Measurements from ENCODE around the gene TUBB2B. TPM values are rescaled to one million over a fixed set of nuclear protein-coding genes. Genes with fewer than 3 reads are reported as not detected.
"Not testable (repeated sequence)": the region's sequence is repeated elsewhere in the genome, so short reads cannot be mapped to it uniquely, and the experiment has no call there.

TUBB2B gene
- total and polyA plus RNA-seq, 2 donors (not counting 1 experiment from before 2014, with no cell fraction given) = 14.7 TPM; not detected in 1

DNA sequence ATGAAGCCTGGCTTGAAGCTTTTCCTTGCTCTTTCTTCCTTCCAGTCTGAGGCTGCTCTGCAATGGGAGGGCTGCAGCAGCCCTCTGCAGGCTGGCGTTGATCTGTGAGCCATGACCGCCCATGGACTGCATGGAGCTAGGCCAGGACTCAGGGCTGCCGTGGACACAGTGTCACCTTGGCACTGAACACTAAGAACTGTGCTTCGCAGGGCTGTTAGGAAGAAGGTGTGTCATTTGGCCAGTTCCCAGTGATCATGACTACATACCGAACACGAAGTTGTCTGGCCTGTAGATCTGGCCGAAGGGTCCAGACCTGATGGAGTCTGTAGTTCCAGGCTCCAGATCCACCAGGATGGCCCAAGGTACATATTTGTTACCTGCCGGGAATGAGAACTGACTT, 48.8 kb downstream of the TUBB2B start:
- H3K79me2 ChIP-seq (ENCODE audit: control insufficient read depth, insufficient read depth, low read length); H3K4me3 ChIP-seq (ENCODE audit: control extremely low read depth in 1 of 5, extremely low read depth in 1 of 5, insufficient read depth in 1 of 5, low read depth in 2 of 5, low read length in 4 of 5); H3K27me3 ChIP-seq (replicated peaks in 1 of 4; ENCODE audit: control extremely low read depth in 1 of 4, control insufficient read depth in 3 of 4, insufficient read depth in 4 of 4, low read length in 3 of 4); H3K4me1 Mint-ChIP-seq; H3K4me3 Mint-ChIP-seq; H3K27ac ChIP-seq (ENCODE audit: low read length in 2 of 2); ATAC-seq (ENCODE audit: low read depth); DNase-seq; POLR2A ChIA-PET; H3K36me3 ChIP-seq (replicated peaks in 1 of 2; ENCODE audit: control extremely low read depth in 1 of 2, control insufficient read depth in 1 of 2, extremely low read depth in 1 of 2, insufficient read depth in 2 of 2, low read length in 1 of 2); H3K4me1 ChIP-seq (ENCODE audit: control insufficient read depth in 2 of 2, insufficient read depth in 2 of 2, low read length in 2 of 2); H2AFZ ChIP-seq (ENCODE audit: insufficient read depth, low read depth, low read length, poor library complexity, severe bottlenecking); H3K27ac Mint-ChIP-seq; H3K9me3 ChIP-seq (ENCODE audit: control extremely low read depth in 1 of 3, control insufficient read depth in 2 of 3, insufficient read depth in 1 of 3, low read length in 2 of 3); H3K9ac ChIP-seq (ENCODE audit: low read length); CTCF ChIA-PET; H3K4me2 ChIP-seq (replicated peaks; ENCODE audit: low read depth, low read length, poor library complexity, severe bottlenecking); H4K20me1 ChIP-seq (ENCODE audit: control insufficient read depth, insufficient read depth, low read length, poor library complexity, severe bottlenecking); intact Hi-C loops (cut with micrococcal nuclease); H3K9me3 Mint-ChIP-seq (ENCODE audit: insufficient read depth): not testable (repeated sequence)
- WGBS (ENCODE audit: insufficient coverage) = 94% methylated on average over 6 of the region's 8 CpGs
- peaks cover 11% of the 10 kb centered on the region for H3K27me3 Mint-ChIP-seq

DNA sequence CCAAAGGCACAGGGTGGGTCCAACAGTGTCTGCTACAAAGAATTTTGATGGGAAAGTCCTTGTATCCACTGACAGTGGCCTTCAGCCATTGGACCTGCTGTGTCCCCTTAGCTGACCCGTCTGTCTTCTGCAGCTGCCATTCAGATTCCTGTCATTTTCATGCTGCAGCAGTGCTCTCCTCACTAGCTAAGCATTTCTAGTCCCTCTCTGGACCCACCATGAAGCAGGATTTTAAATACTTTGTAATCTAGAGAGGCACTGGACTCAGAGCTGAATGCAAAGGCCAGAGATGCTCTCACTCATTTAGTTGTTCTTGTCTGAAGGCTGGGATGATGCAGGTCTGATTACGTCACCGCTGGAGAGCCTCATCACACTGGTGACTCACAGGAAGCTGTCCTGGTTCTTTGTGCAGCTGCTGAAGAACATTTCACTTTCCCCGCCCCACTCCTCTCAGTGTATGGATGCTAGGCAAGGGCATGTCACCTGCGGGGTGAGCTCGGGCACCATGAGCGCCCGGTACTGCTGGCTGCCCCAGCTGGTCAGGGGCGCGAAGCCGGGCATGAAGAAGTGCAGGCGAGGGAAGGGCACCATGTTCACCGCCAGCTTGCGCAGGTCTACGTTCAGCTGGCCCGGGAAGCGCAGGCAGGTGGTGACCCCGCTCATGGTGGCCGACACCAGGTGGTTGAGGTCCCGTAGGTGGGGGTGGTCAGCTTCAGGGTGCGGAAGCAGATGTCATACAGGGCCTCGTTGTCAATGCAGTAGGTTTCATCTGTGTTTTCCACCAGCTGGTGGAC, 50.7 kb downstream of the TUBB2B start:
- Histone ChIP-seq H3K27ac (ENCODE audit: low read length in 2 of 2) (no peak overlapping the region), H4K20me1 (ENCODE audit: control insufficient read depth, insufficient read depth, low read length, poor library complexity, severe bottlenecking) (no peaks in the 10 kb centered on the region), H3K4me3 (ENCODE audit: control extremely low read depth in 1 of 5, extremely low read depth in 1 of 5, insufficient read depth in 1 of 5, low read depth in 2 of 5, low read length in 4 of 5) (no peak overlapping the region), H3K9ac (ENCODE audit: low read length) (no peak overlapping the region), H3K36me3 (replicated peaks in 1 of 2; ENCODE audit: control extremely low read depth in 1 of 2, control insufficient read depth in 1 of 2, extremely low read depth in 1 of 2, insufficient read depth in 2 of 2, low read length in 1 of 2) (no peaks in the 10 kb centered on the region), H3K4me2 (replicated peaks; ENCODE audit: low read depth, low read length, poor library complexity, severe bottlenecking) (no peak overlapping the region), H3K27me3 (replicated peaks in 1 of 4; ENCODE audit: control extremely low read depth in 1 of 4, control insufficient read depth in 3 of 4, insufficient read depth in 4 of 4, low read length in 3 of 4) (no peaks in the 10 kb centered on the region), H3K79me2 (ENCODE audit: control insufficient read depth, insufficient read depth, low read length) (no peaks in the 10 kb centered on the region), H3K4me1 (ENCODE audit: control insufficient read depth in 2 of 2, insufficient read depth in 2 of 2, low read length in 2 of 2) (no peaks in the 10 kb centered on the region), H3K9me3 (ENCODE audit: control extremely low read depth in 1 of 3, control insufficient read depth in 2 of 3, insufficient read depth in 1 of 3, low read length in 2 of 3) (no peaks in the 10 kb centered on the region), H2AFZ (ENCODE audit: insufficient read depth, low read depth, low read length, poor library complexity, severe bottlenecking) (no peak overlapping the region)
- ATAC-seq (ENCODE audit: low read depth) = no peak
- 84% methylated on average over 18 of the region's 22 CpGs for WGBS (ENCODE audit: insufficient coverage)
- TF ChIP-seq, protein P1, sequence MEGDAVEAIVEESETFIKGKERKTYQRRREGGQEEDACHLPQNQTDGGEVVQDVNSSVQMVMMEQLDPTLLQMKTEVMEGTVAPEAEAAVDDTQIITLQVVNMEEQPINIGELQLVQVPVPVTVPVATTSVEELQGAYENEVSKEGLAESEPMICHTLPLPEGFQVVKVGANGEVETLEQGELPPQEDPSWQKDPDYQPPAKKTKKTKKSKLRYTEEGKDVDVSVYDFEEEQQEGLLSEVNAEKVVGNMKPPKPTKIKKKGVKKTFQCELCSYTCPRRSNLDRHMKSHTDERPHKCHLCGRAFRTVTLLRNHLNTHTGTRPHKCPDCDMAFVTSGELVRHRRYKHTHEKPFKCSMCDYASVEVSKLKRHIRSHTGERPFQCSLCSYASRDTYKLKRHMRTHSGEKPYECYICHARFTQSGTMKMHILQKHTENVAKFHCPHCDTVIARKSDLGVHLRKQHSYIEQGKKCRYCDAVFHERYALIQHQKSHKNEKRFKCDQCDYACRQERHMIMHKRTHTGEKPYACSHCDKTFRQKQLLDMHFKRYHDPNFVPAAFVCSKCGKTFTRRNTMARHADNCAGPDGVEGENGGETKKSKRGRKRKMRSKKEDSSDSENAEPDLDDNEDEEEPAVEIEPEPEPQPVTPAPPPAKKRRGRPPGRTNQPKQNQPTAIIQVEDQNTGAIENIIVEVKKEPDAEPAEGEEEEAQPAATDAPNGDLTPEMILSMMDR (IDR thresholded peaks at IDR 0.05) = no peak
- TF ChIP-seq EZH2 (IDR thresholded peaks at IDR 0.05; ENCODE audit: borderline replicate concordance, insufficient read depth, low read depth, low read length, poor library complexity, severe bottlenecking) = no peak
- ChIA-PET CTCF (no interaction called here), POLR2A (no interaction called here)
- peaks cover 11% of the 10 kb centered on the region for H3K27me3 Mint-ChIP-seq
- H3K4me1 Mint-ChIP-seq = peaks cover 2% of the 10 kb centered on the region
- no peak overlapping the region for H3K27ac Mint-ChIP-seq
- H3K4me3 Mint-ChIP-seq = no peak overlapping the region
- DNase-seq = no peak
- intact Hi-C loops (cut with micrococcal nuclease) = no loop called here
- no peaks in the 10 kb centered on the region for H3K9me3 Mint-ChIP-seq (ENCODE audit: insufficient read depth)
